Loucy (cell line): ENCODE data around the gene TAF4B.

Source experiments
- H2AFZ ChIP-seq: fragments of 200-600 bp; sonication (generic); 2 replicates; pipeline ENCODE4 v1.6.0; 2016; ENCODE audit warnings: antibody characterized with exemption, mild to moderate bottlenecking, low read length, moderate library complexity
- H3F3A ChIP-seq: fragments of 200-600 bp; 2 replicates; pipeline ENCODE4 v1.6.0; 2016; ENCODE audit warnings: antibody characterized with exemption, low read depth, mild to moderate bottlenecking
- H3K27me3 ChIP-seq: fragments of 200-600 bp; sonication (generic); 2 replicates; pipeline ENCODE4 v1.6.1; 2014; ENCODE audit warnings: low read length, mild to moderate bottlenecking; ENCODE audit not compliant: insufficient read depth, poor library complexity, severe bottlenecking
- H3K36me3 ChIP-seq: fragments of 200-600 bp; sonication (generic); 2 replicates; pipeline ENCODE4 v1.6.1; 2016; ENCODE audit warnings: low read length; ENCODE audit not compliant: insufficient read depth
- H3K4me1 ChIP-seq: fragments of 200-600 bp; sonication (generic); 2 replicates; pipeline ENCODE4 v1.5.1; 2014; ENCODE audit warnings: low read length, mild to moderate bottlenecking; ENCODE audit not compliant: insufficient read depth, poor library complexity, severe bottlenecking
- H3K4me2 ChIP-seq: fragments of 200-600 bp; sonication (generic); 2 replicates; pipeline ENCODE4 v1.6.0; 2014; ENCODE audit warnings: antibody characterized with exemption, low read length, low read depth, mild to moderate bottlenecking; ENCODE audit not compliant: poor library complexity, severe bottlenecking
- H3K4me3 ChIP-seq: fragments of 200-600 bp; sonication (generic); 2 replicates; pipeline ENCODE4 v1.5.1; 2014; ENCODE audit warnings: low read length, mild to moderate bottlenecking, mixed read lengths; ENCODE audit not compliant: poor library complexity, severe bottlenecking
- H3K79me2 ChIP-seq: fragments of 200-600 bp; sonication (generic); 2 replicates; pipeline ENCODE4 v1.6.1; 2014; ENCODE audit warnings: low read length; ENCODE audit not compliant: insufficient read depth
- H3K9ac ChIP-seq: fragments of 200-600 bp; sonication (generic); 2 replicates; pipeline ENCODE4 v1.6.0; 2014; ENCODE audit warnings: mild to moderate bottlenecking, low read depth, low read length, moderate library complexity; ENCODE audit not compliant: poor library complexity, severe bottlenecking
- H3K9me2 ChIP-seq: fragments of 200-600 bp; sonication (generic); replicated peaks from 2 replicates; pipeline ENCODE4 v1.6.1; 2016; ENCODE audit warnings: low read depth, low read length, mixed read lengths
- H3K9me3 ChIP-seq: fragments of 200-600 bp; sonication (generic); 2 replicates; pipeline ENCODE4 v1.6.1; 2014; ENCODE audit warnings: mild to moderate bottlenecking, antibody characterized with exemption, low read length, low read depth; ENCODE audit not compliant: insufficient read depth
- H4K20me1 ChIP-seq: fragments of 200-600 bp; sonication (generic); 2 replicates; pipeline ENCODE4 v1.6.0; 2014; ENCODE audit warnings: antibody characterized with exemption, low read length, mild to moderate bottlenecking; ENCODE audit not compliant: insufficient read depth, poor library complexity, severe bottlenecking
- EZH2phosphoT487 ChIP-seq: fragments of 200-600 bp; IDR thresholded peaks from 2 replicates; pipeline ENCODE4 v1.6.1; 2018; ENCODE audit warnings: antibody characterized with exemption, mild to moderate bottlenecking, moderate library complexity, borderline replicate concordance
- TF ChIP-seq, protein P1 (sequence below): fragments of 200-600 bp; sonication (generic); conservative IDR thresholded peaks from 2 replicates; pipeline ENCODE4 v1.5.1; 2014; ENCODE audit warnings: mild to moderate bottlenecking, antibody characterized with exemption, low read length

TAF4B gene

DNA sequence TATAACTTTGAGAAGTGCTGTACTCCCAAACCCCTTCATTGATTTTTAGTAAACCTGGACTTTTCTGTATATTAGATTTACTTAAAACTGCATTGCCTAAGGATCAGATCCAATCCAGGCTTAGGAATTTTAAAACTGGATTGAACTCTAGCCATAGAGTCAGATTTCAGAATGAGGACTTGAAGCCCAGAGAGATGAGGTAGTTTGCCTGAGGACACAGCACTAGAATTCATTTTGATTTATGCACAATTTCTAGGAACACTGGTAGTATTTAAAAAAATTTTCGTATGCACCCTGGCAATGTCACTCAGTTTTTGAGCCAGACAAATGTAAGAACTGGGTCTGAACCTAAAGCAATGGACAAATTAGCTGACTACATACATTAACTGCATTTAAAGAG lies 177.2 kb downstream of the TAF4B start:
- H4K20me1 ChIP-seq: no peaks in the 10 kb centered on the region
- no peaks in the 10 kb centered on the region for H3K79me2 ChIP-seq
- H3K9me2 ChIP-seq: no peaks in the 10 kb centered on the region
- H3K4me2 ChIP-seq: no peak overlapping the region
- H3F3A ChIP-seq: no peaks in the 10 kb centered on the region
- H3K4me3 ChIP-seq: no peak overlapping the region
- TF ChIP-seq, protein P1, sequence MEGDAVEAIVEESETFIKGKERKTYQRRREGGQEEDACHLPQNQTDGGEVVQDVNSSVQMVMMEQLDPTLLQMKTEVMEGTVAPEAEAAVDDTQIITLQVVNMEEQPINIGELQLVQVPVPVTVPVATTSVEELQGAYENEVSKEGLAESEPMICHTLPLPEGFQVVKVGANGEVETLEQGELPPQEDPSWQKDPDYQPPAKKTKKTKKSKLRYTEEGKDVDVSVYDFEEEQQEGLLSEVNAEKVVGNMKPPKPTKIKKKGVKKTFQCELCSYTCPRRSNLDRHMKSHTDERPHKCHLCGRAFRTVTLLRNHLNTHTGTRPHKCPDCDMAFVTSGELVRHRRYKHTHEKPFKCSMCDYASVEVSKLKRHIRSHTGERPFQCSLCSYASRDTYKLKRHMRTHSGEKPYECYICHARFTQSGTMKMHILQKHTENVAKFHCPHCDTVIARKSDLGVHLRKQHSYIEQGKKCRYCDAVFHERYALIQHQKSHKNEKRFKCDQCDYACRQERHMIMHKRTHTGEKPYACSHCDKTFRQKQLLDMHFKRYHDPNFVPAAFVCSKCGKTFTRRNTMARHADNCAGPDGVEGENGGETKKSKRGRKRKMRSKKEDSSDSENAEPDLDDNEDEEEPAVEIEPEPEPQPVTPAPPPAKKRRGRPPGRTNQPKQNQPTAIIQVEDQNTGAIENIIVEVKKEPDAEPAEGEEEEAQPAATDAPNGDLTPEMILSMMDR: no peak
- no peak for TF ChIP-seq EZH2phosphoT487
- no peaks in the 10 kb centered on the region for H3K9me3 ChIP-seq
- no peaks in the 10 kb centered on the region for H3K27me3 ChIP-seq
- no peaks in the 10 kb centered on the region for H3K36me3 ChIP-seq
- no peaks in the 10 kb centered on the region for H3K4me1 ChIP-seq
- no peak overlapping the region for H2AFZ ChIP-seq
- no peak overlapping the region for H3K9ac ChIP-seq

DNA sequence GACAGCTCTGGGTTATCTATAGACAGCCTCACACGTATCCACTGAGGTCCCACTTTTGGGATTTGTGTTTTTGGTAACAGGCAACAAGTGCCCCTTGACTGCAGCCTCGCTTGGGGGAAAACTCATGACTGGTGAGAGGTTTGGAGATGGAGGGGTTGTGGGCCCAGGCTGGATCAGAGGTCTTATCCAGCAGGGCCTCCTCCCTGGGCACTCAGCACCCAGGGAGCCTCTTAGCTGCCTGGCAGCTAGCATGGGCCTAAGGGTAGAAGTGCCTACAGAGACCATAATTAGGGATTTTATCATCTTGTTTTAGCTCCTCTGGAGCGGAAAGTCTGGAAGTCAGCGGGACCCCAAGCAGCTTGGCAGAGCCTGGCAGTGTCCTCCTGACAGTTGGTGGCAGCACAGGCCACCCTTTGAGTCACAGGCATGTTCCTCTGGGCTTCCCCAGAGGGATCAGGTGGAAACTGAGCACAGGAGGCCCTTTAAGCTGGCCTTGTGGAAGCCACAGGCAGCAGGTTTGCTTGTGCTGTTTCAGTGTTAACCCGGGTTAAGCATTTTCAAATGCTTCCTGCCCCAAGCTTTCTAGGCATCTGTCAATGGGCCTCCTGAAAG lies 179.1 kb downstream of the TAF4B start:
- Histone ChIP-seq H3K36me3 (no peaks in the 10 kb centered on the region), H3K27me3 (no peaks in the 10 kb centered on the region), H3K9ac (no peak overlapping the region), H3K9me3 (no peaks in the 10 kb centered on the region), H3K9me2 (no peaks in the 10 kb centered on the region), H3K4me3 (no peak overlapping the region), H4K20me1 (no peaks in the 10 kb centered on the region), H3K4me2 (no peak overlapping the region), H3F3A (no peaks in the 10 kb centered on the region), H2AFZ (no peak overlapping the region), H3K79me2 (no peaks in the 10 kb centered on the region), H3K4me1 (no peaks in the 10 kb centered on the region)
- TF ChIP-seq, protein P1: peak; percentile 62
- no peak for TF ChIP-seq EZH2phosphoT487

DNA sequence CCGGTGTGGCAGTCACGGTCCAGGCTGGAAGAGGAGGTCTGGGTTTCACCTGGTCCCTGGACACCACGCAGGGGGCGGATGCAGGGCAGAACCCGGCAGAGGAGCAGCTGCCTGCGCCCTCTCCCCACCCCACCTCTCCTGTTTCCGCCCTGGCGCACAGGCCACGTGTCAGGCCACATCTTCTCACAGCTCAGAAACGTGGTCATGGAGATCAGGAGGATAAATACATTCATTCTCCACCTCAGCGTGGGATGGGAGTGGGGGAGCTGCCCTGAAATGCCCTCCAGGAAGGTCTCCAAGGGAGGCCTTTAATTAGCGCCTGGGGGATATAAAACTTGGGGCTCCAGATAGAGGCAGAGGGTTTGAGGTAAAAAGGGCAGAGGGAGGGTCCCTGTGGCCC lies 180.1 kb downstream of the TAF4B start:
- no peaks in the 10 kb centered on the region for H3K79me2 ChIP-seq

More for the DNA sequence above, 180.1 kb downstream of the TAF4B start:
- no peak for TF ChIP-seq EZH2phosphoT487
- TF ChIP-seq, protein P1: no peak
- H3K27me3 ChIP-seq: no peaks in the 10 kb centered on the region
- no peak overlapping the region for H2AFZ ChIP-seq
- H3K9me3 ChIP-seq: no peaks in the 10 kb centered on the region
- H3K36me3 ChIP-seq: no peaks in the 10 kb centered on the region
- no peak overlapping the region for H3K4me3 ChIP-seq
- no peaks in the 10 kb centered on the region for H3K4me1 ChIP-seq
- H3K9ac ChIP-seq: no peak overlapping the region
- H4K20me1 ChIP-seq: no peaks in the 10 kb centered on the region
- no peaks in the 10 kb centered on the region for H3F3A ChIP-seq
- H3K4me2 ChIP-seq: no peak overlapping the region
- no peaks in the 10 kb centered on the region for H3K9me2 ChIP-seq
